A549 (cell line): Measurements from ENCODE around the gene KRTAP10-9. TPM values are rescaled to one million over a fixed set of nuclear protein-coding genes. Genes with fewer than 3 reads are reported as not detected.

Experiments
- ATAC-seq, 2 experiments: fragments of 200-7000 bp in 1 of 2; fragments of >200 bp in 1 of 2; cut with Nextera tagmentation in 1 of 2; cut with Tn5 transposase in 1 of 2; 3 replicates each; pipeline versions ENCODE4 v1.8.0 to v1.9.1; 2018 to 2020; ENCODE audit warnings: mild to moderate bottlenecking in 1 of 2, moderate library complexity in 1 of 2
- CTCF ChIA-PET: fragments of 300-600 bp; sonication (Branson Sonifier 250); formaldehyde crosslinking; extraction: SDS; loops from one replicate; lab custom pipeline; 2021; ENCODE audit warnings: antibody characterized with exemption, inconsistent platforms; lab: Yijun Ruan, JAX
- POLR2A ChIA-PET: fragments of 350-600 bp; formaldehyde crosslinking; extraction: SDS; loops from one replicate; lab custom pipeline; 2021; ENCODE audit warnings: antibody characterized with exemption, inconsistent platforms; lab: Yijun Ruan, JAX
- DNase-seq, 2 experiments: peaks; one replicate each; pipeline versions ENCODE4 v3.0.0 to v3.0.0-alpha.2; 2011 to 2016; ENCODE audit warnings: low read depth in 1 of 2, low spot score in 1 of 2
- FAIRE-seq: peaks from 2 replicates; lab custom pipeline; 2011; peaks lifted over from hg19 to GRCh38; lab: Jason Lieb, UNC
- H3K27ac ChIP-seq, 2 experiments: fragments of >200 bp; sonication (Bioruptor Twin); formaldehyde crosslinking; 3 replicates each; pipeline ENCODE4 v1.5.1; 2016 to 2017
- H3K4me1 ChIP-seq: fragments of >200 bp; sonication (Bioruptor Twin); formaldehyde crosslinking; 3 replicates; pipeline ENCODE4 v1.6.1; 2016
- H3K4me2 ChIP-seq: fragments of >200 bp; sonication (Bioruptor Twin); formaldehyde crosslinking; 3 replicates; pipeline ENCODE4 v1.6.1; 2016
- H3K4me3 ChIP-seq: fragments of >200 bp; sonication (Bioruptor Twin); formaldehyde crosslinking; 3 replicates; pipeline ENCODE4 v1.5.1; 2016
- H3K9me3 ChIP-seq: fragments of >200 bp; sonication (Bioruptor Twin); formaldehyde crosslinking; 3 replicates; pipeline ENCODE4 v1.6.1; 2016
- BHLHE40 ChIP-seq: IDR thresholded peaks from 2 replicates; pipeline ENCODE4 v1.6.1; 2012; ENCODE audit warnings: low read depth, low read length, inconsistent platforms
- CBX8 ChIP-seq: fragments of 200-600 bp; sonication (generic); IDR thresholded peaks from 2 replicates; pipeline ENCODE4 v1.6.1; 2016
- CEBPB ChIP-seq, 2 experiments: fragments of >200 bp in 1 of 2; sonication (Bioruptor Twin) in 1 of 2; formaldehyde crosslinking in 1 of 2; IDR thresholded peaks; 2 replicates each; pipeline ENCODE4 v1.6.1; 2012 to 2016
- ESRRA ChIP-seq: fragments of 150-350 bp; IDR thresholded peaks from 2 replicates; pipeline ENCODE4 v1.6.1; 2014; ENCODE audit warnings: mild to moderate bottlenecking, low read length, borderline replicate concordance
- FOSB ChIP-seq: fragments of 250-450 bp; sonication (Bioruptor Pico); IDR thresholded peaks from 2 replicates; pipeline ENCODE4 v1.5.0; 2020; ENCODE audit warnings: mild to moderate bottlenecking, moderate library complexity
- GATA3 ChIP-seq: IDR thresholded peaks from 2 replicates; pipeline ENCODE4 v1.6.1; 2012; ENCODE audit warnings: borderline replicate concordance
- HDAC2 ChIP-seq: fragments of 200-600 bp; sonication (generic); IDR thresholded peaks from 2 replicates; pipeline ENCODE4 v1.6.1; 2016
- HOXA7 ChIP-seq: fragments of 250-450 bp; sonication (Bioruptor Pico); IDR thresholded peaks from 2 replicates; pipeline ENCODE4 v1.5.0; 2020; ENCODE audit warnings: mild to moderate bottlenecking, moderate library complexity
- JUNB ChIP-seq: fragments of >200 bp; sonication (Bioruptor Twin); formaldehyde crosslinking; IDR thresholded peaks from 2 replicates; pipeline ENCODE4 v1.6.1; 2016
- NR3C1 ChIP-seq: fragments of >200 bp; sonication (Bioruptor Twin); formaldehyde crosslinking; IDR thresholded peaks from 3 replicates; pipeline ENCODE4 v1.6.1; 2017
- PHF8 ChIP-seq: fragments of 200-600 bp; sonication (generic); IDR thresholded peaks from 2 replicates; pipeline ENCODE4 v1.6.1; 2016; ENCODE audit warnings: low read depth, mild to moderate bottlenecking, antibody characterized with exemption, moderate library complexity, borderline replicate concordance
- POLR2AphosphoS2 ChIP-seq: conservative IDR thresholded peaks from 2 replicates; pipeline ENCODE4 v1.6.1; 2012; ENCODE audit warnings: low read length, improper control_type of control experiment, inconsistent platforms
- RARB ChIP-seq: fragments of 250-450 bp; sonication (Bioruptor Pico); IDR thresholded peaks from 2 replicates; pipeline ENCODE4 v1.8.0; 2021; ENCODE audit warnings: mild to moderate bottlenecking, moderate library complexity
- RFX5 ChIP-seq: fragments of 450-650 bp; IDR thresholded peaks from 2 replicates; pipeline ENCODE4 v1.7.1; 2014; ENCODE audit warnings: antibody characterized with exemption, mild to moderate bottlenecking, moderate library complexity
- ZC3H11A ChIP-seq: fragments of 450-650 bp; IDR thresholded peaks from 2 replicates; pipeline ENCODE4 v1.6.1; 2014; ENCODE audit warnings: antibody characterized with exemption, mild to moderate bottlenecking
- ZFP36 ChIP-seq: fragments of 450-650 bp; IDR thresholded peaks from 2 replicates; pipeline ENCODE4 v1.6.1; 2014; ENCODE audit warnings: borderline replicate concordance; ENCODE audit not compliant: partially characterized antibody
- ZSCAN20 ChIP-seq: fragments of 250-450 bp; sonication (Bioruptor Pico); IDR thresholded peaks from 2 replicates; pipeline ENCODE4 v1.8.0; 2022; ENCODE audit warnings: mild to moderate bottlenecking, moderate library complexity
- WGBS: methylation state at CpG from one replicate; pipeline ENCODE4 v1.1.6; 2017; ENCODE audit errors: missing lambda C conversion rate; 5-methylcytosine and 5-hydroxymethylcytosine counted together
- polyA plus RNA-seq, 4 experiments: library from polyadenylated mRNA; depleted of rRNA in 3 of 4; stranded (reverse); fragments of >200 nt; fragmentation: RNase III in 1 of 4; extraction: RNeasy Plus Mini Kit Qiagen cat#74134 plus additional on column Dnase treatment in 1 of 4; gene quantifications; 2 replicates in 3 of 4; 3 replicates in 1 of 4; pipeline ENCODE4 v1.2.3, GENCODE V29; 2011 to 2017
- TF ChIP-seq, protein P1 (sequence below): IDR thresholded peaks from 2 replicates; pipeline ENCODE4 v1.6.1; 2012
- TF ChIP-seq, protein P2 (sequence below): fragments of 250-450 bp; sonication (Bioruptor Pico); IDR thresholded peaks from 2 replicates; pipeline ENCODE4 v1.5.0; 2020; ENCODE audit warnings: low read depth, mild to moderate bottlenecking, moderate library complexity
- TF ChIP-seq, protein P3 (sequence below): fragments of 150-350 bp; IDR thresholded peaks from 2 replicates; pipeline ENCODE4 v1.6.1; 2014; ENCODE audit warnings: low read depth, mild to moderate bottlenecking, low read length
- TF ChIP-seq, protein P4 (sequence below): fragments of >200 bp; sonication (Bioruptor Twin); formaldehyde crosslinking; IDR thresholded peaks from 3 replicates; pipeline ENCODE4 v1.5.1; 2016
- TF ChIP-seq, protein P5 (sequence below): fragments of 250-450 bp; sonication (Bioruptor Pico); IDR thresholded peaks from 2 replicates; pipeline ENCODE4 v1.5.0; 2021; ENCODE audit warnings: mild to moderate bottlenecking, moderate library complexity, borderline replicate concordance

Gene KRTAP10-9
- polyA plus RNA-seq, 2 of the 4 experiments (the other 2 are of a cell fraction), result not detected

- no peak for FAIRE-seq
- no peak overlapping the region for H3K27ac ChIP-seq
- whole genome bisulfite sequencing, result no CpG with 5 or more reads among the region's 12 CpGs
- ChIA-PET POLR2A (no interaction called here), CTCF (interaction anchor here (0.6 kb wide), 2 partner anchors 24 to 130 kb away, joined by 3 to 5 read pairs; no protein-coding TSS in a partner anchor)
- no peak overlapping the region for H3K4me3 ChIP-seq
- no peaks in the 10 kb centered on the region for H3K4me1 ChIP-seq
- no peak overlapping the region for H3K4me2 ChIP-seq
- no peak for ATAC-seq
- no peak for DNase-seq
- TF ChIP-seq, protein P1, sequence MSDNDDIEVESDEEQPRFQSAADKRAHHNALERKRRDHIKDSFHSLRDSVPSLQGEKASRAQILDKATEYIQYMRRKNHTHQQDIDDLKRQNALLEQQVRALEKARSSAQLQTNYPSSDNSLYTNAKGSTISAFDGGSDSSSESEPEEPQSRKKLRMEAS, result no peak
- TF ChIP-seq, protein P2, sequence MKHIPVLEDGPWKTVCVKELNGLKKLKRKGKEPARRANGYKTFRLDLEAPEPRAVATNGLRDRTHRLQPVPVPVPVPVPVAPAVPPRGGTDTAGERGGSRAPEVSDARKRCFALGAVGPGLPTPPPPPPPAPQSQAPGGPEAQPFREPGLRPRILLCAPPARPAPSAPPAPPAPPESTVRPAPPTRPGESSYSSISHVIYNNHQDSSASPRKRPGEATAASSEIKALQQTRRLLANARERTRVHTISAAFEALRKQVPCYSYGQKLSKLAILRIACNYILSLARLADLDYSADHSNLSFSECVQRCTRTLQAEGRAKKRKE (CRISPR knock-in tag), result no peak
- TF ChIP-seq HOXA7 (CRISPR knock-in tag) (no peak), CBX8 (no peak), ZSCAN20 (CRISPR knock-in tag) (no peak), RARB (CRISPR knock-in tag) (no peak), POLR2AphosphoS2 (no peak), ZFP36 (no peak)
- TF ChIP-seq, protein P3, sequence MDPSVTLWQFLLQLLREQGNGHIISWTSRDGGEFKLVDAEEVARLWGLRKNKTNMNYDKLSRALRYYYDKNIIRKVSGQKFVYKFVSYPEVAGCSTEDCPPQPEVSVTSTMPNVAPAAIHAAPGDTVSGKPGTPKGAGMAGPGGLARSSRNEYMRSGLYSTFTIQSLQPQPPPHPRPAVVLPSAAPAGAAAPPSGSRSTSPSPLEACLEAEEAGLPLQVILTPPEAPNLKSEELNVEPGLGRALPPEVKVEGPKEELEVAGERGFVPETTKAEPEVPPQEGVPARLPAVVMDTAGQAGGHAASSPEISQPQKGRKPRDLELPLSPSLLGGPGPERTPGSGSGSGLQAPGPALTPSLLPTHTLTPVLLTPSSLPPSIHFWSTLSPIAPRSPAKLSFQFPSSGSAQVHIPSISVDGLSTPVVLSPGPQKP, result no peak
- peaks cover 8% of the 10 kb centered on the region; the same call in 2 of the 3 replicates for H3K9me3 ChIP-seq
Measured at GRCh38 chr21:44639331-44639655, 12.4 kb downstream of the KRTAP10-9 start.

DNA sequence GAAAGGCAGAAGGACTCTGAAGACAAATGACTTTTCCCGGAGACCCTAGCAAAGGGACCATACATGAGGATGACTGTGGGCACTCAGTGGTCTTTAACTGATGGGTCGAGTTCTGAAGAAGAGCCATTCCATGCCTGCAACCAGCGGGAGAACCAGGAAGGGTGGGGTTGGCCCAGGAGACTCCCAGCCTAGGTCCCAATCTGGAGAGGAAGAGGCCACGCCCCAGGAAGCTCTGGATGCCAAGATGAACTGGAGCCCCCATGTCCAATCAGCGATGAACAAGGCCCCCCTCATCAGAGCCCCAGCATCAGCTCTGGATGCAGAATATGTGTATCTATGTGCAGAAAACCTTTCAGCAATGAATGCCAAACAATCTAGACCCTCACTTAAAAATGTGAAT, 13.9 kb downstream of the KRTAP10-9 start:
- FAIRE-seq, result no peak
- no peak for DNase-seq
- H3K9me3 ChIP-seq, result peaks cover 9% of the 10 kb centered on the region; the same call in 2 of the 3 replicates

More for the DNA sequence above, 13.9 kb downstream of the KRTAP10-9 start:
- TF ChIP-seq PHF8 (no peak), CEBPB (IDR thresholded peaks at IDR 0.05) (no peak), GATA3 (no peak), RFX5 (no peak), ZC3H11A (no peak), JUNB (no peak), FOSB (CRISPR knock-in tag) (no peak), ESRRA (no peak), NR3C1 (no peak), HDAC2 (no peak), BHLHE40 (no peak)
- TF ChIP-seq, protein P4, sequence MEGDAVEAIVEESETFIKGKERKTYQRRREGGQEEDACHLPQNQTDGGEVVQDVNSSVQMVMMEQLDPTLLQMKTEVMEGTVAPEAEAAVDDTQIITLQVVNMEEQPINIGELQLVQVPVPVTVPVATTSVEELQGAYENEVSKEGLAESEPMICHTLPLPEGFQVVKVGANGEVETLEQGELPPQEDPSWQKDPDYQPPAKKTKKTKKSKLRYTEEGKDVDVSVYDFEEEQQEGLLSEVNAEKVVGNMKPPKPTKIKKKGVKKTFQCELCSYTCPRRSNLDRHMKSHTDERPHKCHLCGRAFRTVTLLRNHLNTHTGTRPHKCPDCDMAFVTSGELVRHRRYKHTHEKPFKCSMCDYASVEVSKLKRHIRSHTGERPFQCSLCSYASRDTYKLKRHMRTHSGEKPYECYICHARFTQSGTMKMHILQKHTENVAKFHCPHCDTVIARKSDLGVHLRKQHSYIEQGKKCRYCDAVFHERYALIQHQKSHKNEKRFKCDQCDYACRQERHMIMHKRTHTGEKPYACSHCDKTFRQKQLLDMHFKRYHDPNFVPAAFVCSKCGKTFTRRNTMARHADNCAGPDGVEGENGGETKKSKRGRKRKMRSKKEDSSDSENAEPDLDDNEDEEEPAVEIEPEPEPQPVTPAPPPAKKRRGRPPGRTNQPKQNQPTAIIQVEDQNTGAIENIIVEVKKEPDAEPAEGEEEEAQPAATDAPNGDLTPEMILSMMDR, result no peak
- TF ChIP-seq, protein P5, sequence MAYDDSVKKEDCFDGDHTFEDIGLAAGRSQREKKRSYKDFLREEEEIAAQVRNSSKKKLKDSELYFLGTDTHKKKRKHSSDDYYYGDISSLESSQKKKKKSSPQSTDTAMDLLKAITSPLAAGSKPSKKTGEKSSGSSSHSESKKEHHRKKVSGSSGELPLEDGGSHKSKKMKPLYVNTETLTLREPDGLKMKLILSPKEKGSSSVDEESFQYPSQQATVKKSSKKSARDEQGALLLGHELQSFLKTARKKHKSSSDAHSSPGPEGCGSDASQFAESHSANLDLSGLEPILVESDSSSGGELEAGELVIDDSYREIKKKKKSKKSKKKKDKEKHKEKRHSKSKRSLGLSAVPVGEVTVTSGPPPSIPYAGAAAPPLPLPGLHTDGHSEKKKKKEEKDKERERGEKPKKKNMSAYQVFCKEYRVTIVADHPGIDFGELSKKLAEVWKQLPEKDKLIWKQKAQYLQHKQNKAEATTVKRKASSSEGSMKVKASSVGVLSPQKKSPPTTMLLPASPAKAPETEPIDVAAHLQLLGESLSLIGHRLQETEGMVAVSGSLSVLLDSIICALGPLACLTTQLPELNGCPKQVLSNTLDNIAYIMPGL (CRISPR knock-in tag), result no peak
- 19% methylated on average over 4 of the region's 5 CpGs for WGBS
- Histone ChIP-seq H3K27ac (no peak overlapping the region), H3K4me2 (no peak overlapping the region), H3K4me1 (no peaks in the 10 kb centered on the region), H3K4me3 (no peak overlapping the region)
- no peak for ATAC-seq
- POLR2A ChIA-PET, result no interaction called here
- CTCF ChIA-PET, result no interaction called here
